Activated CD8-positive, alpha-beta memory T cell treated with anti-CD3 and anti-CD28 coated beads for 24 hours (primary cell): Measurements from ENCODE around the gene RIOK2.
"Not testable (repeated sequence)": the region's sequence is repeated elsewhere in the genome, so short reads cannot be mapped to it uniquely, and the experiment has no call there.

Experiments used
- DNase-seq: peaks from one replicate; pipeline ENCODE4 v3.0.0-alpha.2; 2020

RIOK2 gene

GRCh38 chr5:97165726-97166125, 17.3 kb downstream of the RIOK2 start:
- DNase-seq: no peak

GRCh38 chr5:97164846-97165245, 18.2 kb downstream of the RIOK2 start:
- DNase-seq: no peak

DNA sequence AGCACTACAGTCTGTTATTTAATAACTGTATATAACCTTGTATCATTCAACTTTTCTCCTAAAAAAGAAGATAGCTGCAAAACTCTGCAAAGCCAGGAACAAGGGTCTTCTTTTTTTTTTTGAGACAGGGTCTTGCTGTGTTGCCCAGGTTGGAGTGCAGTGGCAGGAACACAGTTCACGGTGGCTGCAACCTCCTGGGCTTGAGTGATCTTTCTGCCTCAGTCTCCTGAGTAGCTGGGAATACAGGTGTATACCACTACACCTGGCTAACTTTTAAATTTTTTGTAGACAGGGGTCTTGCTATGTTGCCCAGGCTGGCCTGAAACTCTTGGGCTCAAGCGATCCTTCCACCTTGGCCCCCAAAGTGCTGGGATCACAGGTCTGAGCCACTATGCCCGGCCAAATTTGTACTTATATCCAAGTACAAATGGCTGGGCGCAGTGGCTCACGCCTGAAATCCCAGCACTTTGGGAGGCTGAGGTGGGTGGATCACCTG, 19.2 kb downstream of the RIOK2 start:
- no peak for DNase-seq

DNA sequence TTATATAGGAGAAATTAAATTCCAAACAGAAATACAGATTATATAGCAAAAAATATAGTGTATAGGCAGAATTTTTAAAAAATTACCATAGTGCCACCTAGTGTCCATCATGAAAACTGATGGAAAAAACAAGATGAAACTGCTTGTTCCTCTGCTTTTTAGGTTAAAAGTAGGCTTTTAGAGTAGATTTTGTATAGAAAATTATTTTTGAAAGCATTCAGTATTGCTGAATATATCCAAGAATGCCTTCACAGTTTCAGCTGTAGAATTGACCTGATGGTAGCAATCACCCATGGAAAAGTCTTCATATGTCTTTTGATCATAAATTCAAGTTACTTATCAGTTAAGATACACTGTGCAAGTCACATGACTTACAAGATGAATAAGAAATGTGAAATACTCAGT, 19.7 kb downstream of the RIOK2 start:
- DNase-seq: no peak

- no peak for DNase-seq
Observed at GRCh38 chr5:97162045-97162444, 21.0 kb downstream of the RIOK2 start.

DNA sequence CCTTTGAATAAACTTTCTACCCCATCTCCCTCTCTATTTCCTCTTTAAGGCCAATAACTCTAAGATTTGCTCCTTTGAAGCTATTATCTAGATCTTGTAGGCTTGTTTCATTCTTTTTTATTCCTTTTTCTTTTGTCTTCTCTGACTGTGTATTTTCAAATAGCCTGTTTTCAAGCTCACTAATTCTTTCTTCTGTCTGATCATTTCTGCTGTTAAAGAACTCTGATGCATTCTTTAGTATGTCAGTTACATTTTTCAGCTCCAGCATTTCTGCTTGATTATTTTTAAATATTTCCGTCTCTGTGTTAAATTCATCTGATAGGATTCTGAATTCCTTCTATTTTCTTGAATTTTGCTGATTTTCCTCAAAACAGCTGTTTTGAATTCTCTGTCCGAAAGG, 25.4 kb downstream of the RIOK2 start:
- no peak for DNase-seq

- no peak for DNase-seq
Observed at GRCh38 chr5:97151370-97151769, 31.7 kb downstream of the RIOK2 start.

GRCh38 chr5:97150401-97150800, 32.6 kb downstream of the RIOK2 start:
- no peak for DNase-seq

GRCh38 chr5:97149709-97150108, 33.3 kb downstream of the RIOK2 start:
- DNase-seq: no peak

GRCh38 chr5:97148288-97148687, 34.8 kb downstream of the RIOK2 start:
- no peak for DNase-seq

DNA sequence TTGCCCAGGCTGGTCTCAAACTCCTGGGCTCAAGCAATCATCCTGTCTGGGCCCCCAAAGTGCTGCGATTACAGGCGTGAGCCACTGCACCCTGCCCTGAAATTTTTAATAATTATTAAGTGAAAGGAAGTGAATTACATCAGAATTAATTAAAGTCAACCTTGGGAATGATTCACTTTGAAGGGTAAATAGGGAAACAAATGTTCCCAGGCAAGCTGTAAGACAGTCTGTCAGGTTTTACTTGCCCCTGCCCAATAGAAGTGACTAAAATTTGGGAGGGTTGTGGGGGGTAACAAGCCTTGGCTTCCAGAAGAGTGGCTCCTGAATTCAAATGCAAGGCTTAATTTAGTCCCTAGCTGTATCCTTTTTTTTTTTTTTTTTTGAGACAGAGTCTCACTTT, 39.3 kb downstream of the RIOK2 start:
- no peak for DNase-seq

- no peak for DNase-seq
Observed at GRCh38 chr5:97142521-97143254, 40.4 kb downstream of the RIOK2 start, which contains the start of gene LIX1. Gene LIX1, minus strand, starts transcription at chr5:97142611. Its CDS starts 35 bp downstream, at chr5:97142576.

DNA sequence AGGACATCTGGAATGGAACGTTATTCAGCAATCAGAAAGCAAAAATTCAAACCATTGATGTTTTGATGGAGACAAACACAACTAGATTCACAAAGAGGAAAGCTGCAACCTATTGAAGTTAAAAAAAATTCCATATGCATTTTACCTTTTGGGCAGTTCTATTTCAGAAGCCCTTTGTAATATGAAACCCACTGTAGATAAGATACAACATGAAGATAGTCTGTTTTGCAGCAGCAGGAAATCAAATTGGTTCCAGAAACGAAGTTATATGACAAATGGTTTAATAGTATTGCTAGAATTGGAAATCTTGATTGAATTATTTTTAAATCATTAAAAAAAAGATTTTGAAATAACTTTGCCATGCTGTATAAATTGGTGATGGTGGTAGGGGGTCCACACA, 41.5 kb downstream of the RIOK2 start:
- DNase-seq: no peak

DNA sequence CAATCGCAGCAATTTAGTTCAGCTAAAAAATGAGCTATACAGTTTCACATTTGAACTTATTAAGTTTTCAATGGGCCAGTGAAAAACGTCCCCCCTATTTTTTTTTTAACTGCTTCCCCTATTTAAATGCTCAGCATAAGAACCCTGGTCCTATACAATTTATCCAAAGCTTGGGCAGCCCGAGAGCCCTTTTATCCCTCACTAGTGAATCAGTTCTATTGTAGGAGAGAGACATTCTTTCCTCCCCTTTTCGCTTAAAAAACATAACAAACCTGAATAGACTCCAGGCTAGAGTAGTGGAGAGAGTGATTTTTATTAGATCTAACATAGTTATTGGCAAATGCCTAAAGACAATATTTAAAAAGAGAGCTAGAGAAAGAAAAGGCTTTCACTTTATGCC, 42.0 kb downstream of the RIOK2 start:
- no peak for DNase-seq

- DNase-seq: not testable (repeated sequence)
Observed at GRCh38 chr5:97140250-97140649, 42.8 kb downstream of the RIOK2 start.

DNA sequence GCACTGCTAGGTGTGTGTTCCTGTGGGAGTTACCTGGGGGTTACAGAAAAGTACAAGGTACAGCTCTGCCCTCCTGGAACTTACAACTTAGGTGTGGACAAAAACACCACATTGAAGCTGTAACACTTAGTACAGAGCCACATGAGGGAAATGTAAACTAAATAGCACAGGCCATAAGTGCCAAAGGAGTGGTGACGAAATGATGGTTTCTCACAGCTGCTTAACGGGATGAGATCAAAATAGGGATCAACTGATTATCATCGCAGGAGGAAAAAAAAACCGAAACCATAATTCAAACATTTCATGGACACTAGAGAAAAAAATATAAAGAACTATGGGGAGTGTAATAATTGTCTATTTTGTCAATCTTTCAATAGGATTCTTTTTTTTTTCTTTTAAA, 46.6 kb downstream of the RIOK2 start:
- no peak for DNase-seq

DNA sequence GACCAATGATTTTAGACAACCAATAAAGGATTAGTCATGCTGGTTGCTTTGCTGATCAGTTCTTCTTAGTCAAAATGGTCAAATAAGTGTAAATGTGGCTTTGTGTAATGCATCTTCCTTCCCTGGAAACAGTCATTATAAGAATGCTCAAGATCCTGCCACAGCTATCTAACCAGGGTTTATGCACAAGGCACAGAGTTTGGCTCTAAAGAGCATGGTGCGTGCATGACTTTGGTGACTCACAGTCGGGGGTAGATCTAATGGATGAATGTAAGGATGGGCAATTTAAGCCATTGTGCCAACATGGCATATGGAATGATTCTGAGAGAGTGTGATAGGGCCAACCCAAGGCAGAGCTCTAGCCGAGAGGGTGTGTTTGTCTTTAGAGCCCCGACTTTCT, 47.2 kb downstream of the RIOK2 start:
- DNase-seq: no peak

DNA sequence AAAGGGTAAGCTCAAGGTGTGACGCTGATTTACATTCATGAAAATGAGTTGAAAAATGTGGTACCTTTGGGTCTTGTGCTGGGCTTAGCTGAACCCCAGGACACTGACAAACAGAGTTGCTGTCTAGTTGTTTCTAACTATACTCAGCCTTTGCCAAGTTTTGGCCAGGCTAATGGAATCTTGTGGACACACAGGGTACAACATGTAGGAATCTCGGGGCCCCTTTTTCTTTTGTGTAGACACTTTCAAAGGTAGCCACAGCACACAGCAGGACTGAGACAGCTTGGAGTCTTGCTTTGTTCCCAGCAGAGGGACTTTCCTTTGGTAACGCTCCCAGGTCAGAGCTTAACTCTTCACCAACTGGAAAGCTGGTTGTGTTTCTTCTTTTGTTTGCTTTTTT, 48.4 kb downstream of the RIOK2 start:
- no peak for DNase-seq

- DNase-seq: no peak
Observed at GRCh38 chr5:97133101-97133500, 49.9 kb downstream of the RIOK2 start.

- DNase-seq: no peak
Observed at GRCh38 chr5:97131921-97132320, 51.1 kb downstream of the RIOK2 start.

GRCh38 chr5:97131139-97131710, 51.8 kb downstream of the RIOK2 start:
- DNase-seq: no peak

DNA sequence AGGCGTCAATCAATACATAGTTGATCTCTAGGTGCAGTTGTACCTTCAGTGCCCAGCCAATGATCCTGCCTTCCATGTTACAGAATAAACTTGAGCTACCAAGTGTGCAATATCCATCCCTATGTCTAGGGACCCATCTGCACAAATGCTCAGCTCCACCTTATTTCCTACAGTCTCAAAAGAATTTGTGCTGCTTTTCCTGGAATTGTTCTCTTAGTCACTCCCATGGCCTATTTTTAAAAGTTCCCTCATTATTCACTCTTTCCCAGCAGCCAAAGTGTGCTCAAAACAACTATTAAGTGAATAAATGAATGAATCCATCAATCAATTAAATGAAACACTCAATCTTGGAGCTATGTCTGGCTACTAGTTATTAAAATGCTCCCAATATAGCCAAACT, 55.3 kb downstream of the RIOK2 start:
- no peak for DNase-seq

- no peak for DNase-seq
Observed at GRCh38 chr5:97125125-97125683, 57.8 kb downstream of the RIOK2 start.

DNA sequence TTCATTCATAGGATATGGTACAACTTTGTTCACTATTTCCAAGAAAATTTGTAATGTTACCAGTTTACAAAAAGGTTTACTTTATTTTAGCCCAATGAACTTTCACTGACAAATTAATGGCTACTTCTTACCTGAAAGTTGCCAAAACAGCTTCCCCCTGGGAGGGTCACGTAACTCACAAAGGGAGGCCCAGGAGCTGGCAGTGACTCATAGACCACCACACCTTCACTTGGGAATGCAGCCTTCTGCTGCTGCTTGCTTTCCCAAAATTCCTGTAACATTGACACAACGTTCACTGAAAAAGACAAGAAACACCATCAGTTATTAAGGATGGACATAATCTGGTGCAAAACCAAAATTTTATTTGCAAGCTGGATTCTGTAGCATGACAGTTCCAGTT, 58.7 kb downstream of the RIOK2 start:
- DNase-seq: no peak
